ENCODE measurements around the gene ALG1L2.
"Not testable (repeated sequence)": the region's sequence is repeated elsewhere in the genome, so short reads cannot be mapped to it uniquely, and the experiment has no call there.

Gene ALG1L2

DNA sequence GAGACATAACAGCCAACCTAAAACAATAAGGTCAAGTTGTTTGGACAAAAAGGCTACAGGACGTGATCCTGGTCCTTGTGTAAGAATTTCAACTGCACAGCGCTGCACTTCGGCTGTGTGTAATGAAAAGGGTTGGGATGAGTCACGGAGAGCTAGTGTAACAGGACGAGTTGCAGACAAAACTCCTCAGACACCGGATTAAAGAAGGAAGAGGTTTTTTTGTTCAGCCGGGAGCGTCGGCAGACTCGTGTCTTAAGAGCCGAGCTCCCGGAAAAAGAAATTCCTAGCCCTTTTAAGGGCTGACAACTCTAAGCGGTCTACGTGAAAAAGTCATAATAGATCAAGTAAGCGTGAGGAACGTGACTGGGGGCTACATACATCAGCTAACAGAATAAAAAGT lies 59.1 kb downstream of the ALG1L2 start:
- ATAC-seq, DNase-seq, H3K4me3 Mint-ChIP-seq, H3K27ac Mint-ChIP-seq, H3K9me3 Mint-ChIP-seq, H3K4me1 Mint-ChIP-seq: not testable (repeated sequence)
- peaks cover 13% of the 10 kb centered on the region for H3K27me3 Mint-ChIP-seq

GRCh38 chr3:130143648-130144327 lies 62.2 kb downstream of the ALG1L2 start:
- not testable (repeated sequence) for H3K4me1 Mint-ChIP-seq, H3K9me3 Mint-ChIP-seq, ATAC-seq, DNase-seq, H3K4me3 Mint-ChIP-seq, H3K27ac Mint-ChIP-seq, H3K27me3 Mint-ChIP-seq

GRCh38 chr3:130144328-130144650 lies 62.7 kb downstream of the ALG1L2 start:
- H3K4me1 Mint-ChIP-seq, ATAC-seq, H3K9me3 Mint-ChIP-seq, H3K4me3 Mint-ChIP-seq, H3K27ac Mint-ChIP-seq, H3K27me3 Mint-ChIP-seq, DNase-seq: not testable (repeated sequence)

DNA sequence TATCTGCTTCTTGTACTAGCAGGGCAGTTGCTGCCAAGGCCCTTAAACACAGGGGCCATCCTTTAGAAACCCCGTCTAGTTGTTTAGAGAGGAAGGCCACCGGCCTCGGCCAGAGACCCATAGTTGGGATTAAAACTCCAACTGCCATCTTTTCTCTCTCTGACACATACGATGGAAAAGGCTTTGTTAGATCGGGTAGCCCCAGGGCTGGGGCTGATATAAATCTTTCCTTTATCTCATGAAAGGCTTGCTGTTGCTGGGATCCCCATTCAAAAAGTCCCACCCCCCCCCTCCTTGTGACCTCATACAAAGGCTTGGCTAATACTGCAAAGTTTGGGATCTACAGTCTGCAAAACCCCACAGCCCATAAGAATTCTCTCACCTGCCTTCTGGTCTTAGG lies 63.8 kb downstream of the ALG1L2 start:
- H3K4me3 Mint-ChIP-seq, H3K4me1 Mint-ChIP-seq, ATAC-seq, H3K27me3 Mint-ChIP-seq, H3K9me3 Mint-ChIP-seq, H3K27ac Mint-ChIP-seq, DNase-seq: not testable (repeated sequence)

DNA sequence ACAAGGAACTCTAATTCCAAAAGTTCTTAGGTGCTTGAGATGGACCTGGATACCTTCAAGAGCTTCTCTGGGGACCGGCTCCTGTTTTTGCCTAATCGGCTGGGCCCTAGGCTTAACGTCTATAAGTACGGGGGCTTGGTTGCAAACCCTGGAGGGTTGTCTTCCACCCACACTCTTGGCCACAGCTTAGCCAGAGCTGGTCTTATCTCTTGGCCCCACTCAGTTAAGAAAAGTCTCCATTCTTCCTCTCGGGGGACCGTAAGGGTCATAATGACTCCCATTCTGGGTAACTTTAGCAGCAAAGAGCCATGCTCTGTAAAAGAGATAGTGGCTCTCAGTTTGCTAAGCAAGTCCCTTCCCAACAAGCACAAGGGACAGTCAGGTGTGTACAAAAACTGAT lies 64.8 kb downstream of the ALG1L2 start:
- not testable (repeated sequence) for DNase-seq, H3K27ac Mint-ChIP-seq, H3K27me3 Mint-ChIP-seq, H3K4me1 Mint-ChIP-seq, H3K9me3 Mint-ChIP-seq, H3K4me3 Mint-ChIP-seq, ATAC-seq

Measured in stimulated activated naive CD8-positive, alpha-beta T cell treated with anti-CD3 and anti-CD28 coated beads, Interleukin-15, amount 100 ng/mL, for 72 hours (primary cell).